ENCODE data around the gene KMT5C. TPM values are rescaled to one million over a fixed set of nuclear protein-coding genes. Genes with fewer than 3 reads are reported as not detected.

Gene KMT5C
- total RNA-seq, 2 donors from 2014 or later, result 73.1 to 80.6 TPM

DNA sequence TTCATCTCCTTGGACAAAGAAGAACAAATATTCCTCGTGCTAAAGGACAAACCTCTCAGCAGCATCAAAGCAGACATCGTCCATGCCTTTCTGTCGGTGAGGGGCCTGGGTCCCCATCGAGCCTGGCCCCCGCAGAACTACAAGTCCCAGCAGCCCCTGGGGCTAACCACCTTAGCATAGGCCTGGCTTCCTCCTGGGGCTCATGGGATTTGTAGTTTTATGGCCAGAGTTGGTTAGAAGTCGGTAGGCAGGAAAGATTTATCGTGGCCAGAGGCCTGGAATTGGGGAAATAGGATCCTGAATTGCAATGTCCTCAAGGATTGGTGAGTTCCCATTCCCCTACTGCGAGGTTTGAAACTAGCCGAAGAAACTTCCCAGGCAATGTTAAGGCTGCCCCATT is 34.2 kb upstream of the KMT5C start:
- Histone ChIP-seq H3K27ac (ENCODE audit: low read depth, low read length) (no peak overlapping the region), H3K4me3 (ENCODE audit: low read length) (no peak overlapping the region), H3K36me3 (ENCODE audit: control insufficient read depth, insufficient read depth, low read length) (peaks cover 84% of the 10 kb centered on the region), H3K4me1 (ENCODE audit: control insufficient read depth, insufficient read depth, low read length) (no peaks in the 10 kb centered on the region), H3K27me3 (ENCODE audit: control insufficient read depth, insufficient read depth, low read length, poor library complexity, severe bottlenecking) (no peaks in the 10 kb centered on the region), H3K9ac (ENCODE audit: extremely low read depth, low read length, poor library complexity, severe bottlenecking) (no peak overlapping the region), H3K9me3 (ENCODE audit: control insufficient read depth, low read length) (no peaks in the 10 kb centered on the region)
- peaks cover 67% of the 10 kb centered on the region for H3K36me3 Mint-ChIP-seq (ENCODE audit: low read depth)
- H3K9me3 Mint-ChIP-seq, result no peaks in the 10 kb centered on the region
- DNase-seq, result peak; percentile 79
- no peak overlapping the region for H3K27ac Mint-ChIP-seq
- H3K4me3 Mint-ChIP-seq, result no peak overlapping the region
- no peaks in the 10 kb centered on the region for H3K27me3 Mint-ChIP-seq (ENCODE audit: insufficient read depth)
- peaks cover 9% of the 10 kb centered on the region for H3K4me1 Mint-ChIP-seq
- 89 to 94% methylated on average over 3 to 9 of the region's 9 CpGs for WGBS, 2 experiments (ENCODE audit: insufficient coverage in 1 of 2, insufficient read length in 1 of 2)
- TF ChIP-seq, protein P1, sequence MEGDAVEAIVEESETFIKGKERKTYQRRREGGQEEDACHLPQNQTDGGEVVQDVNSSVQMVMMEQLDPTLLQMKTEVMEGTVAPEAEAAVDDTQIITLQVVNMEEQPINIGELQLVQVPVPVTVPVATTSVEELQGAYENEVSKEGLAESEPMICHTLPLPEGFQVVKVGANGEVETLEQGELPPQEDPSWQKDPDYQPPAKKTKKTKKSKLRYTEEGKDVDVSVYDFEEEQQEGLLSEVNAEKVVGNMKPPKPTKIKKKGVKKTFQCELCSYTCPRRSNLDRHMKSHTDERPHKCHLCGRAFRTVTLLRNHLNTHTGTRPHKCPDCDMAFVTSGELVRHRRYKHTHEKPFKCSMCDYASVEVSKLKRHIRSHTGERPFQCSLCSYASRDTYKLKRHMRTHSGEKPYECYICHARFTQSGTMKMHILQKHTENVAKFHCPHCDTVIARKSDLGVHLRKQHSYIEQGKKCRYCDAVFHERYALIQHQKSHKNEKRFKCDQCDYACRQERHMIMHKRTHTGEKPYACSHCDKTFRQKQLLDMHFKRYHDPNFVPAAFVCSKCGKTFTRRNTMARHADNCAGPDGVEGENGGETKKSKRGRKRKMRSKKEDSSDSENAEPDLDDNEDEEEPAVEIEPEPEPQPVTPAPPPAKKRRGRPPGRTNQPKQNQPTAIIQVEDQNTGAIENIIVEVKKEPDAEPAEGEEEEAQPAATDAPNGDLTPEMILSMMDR (conservative IDR thresholded peaks at IDR 0.05), result no peak

DNA sequence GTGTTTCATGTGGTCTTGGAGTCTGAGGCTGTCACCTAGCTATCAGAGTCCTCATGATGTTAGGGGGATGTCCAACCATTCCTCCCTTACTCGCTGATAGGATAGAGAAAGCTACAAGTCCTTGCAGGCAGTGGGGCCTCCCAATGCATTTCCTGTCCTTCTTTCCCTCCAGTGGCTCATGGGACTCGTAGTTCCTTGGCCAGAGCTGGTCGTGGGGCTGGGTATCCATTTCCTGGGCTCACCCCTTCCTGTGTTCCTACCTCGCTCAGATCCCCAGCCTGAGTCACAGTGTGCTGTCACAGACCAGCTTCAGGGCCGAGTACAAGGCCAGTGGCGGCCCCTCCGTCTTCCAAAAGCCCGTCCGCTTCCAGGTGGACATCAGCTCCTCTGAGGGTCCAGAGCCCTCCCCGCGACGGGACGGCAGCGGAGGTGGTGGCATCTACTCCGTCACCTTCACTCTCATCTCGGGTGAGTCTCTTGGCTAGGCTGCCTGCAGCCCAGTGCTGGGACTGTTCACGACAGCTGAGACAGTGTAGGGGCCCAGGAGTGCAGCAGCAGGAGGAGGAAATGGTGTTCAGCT is 33.6 kb upstream of the KMT5C start:
- Histone ChIP-seq H3K4me1 (ENCODE audit: control insufficient read depth, insufficient read depth, low read length) (no peaks in the 10 kb centered on the region), H3K27me3 (ENCODE audit: control insufficient read depth, insufficient read depth, low read length, poor library complexity, severe bottlenecking) (no peaks in the 10 kb centered on the region), H3K9me3 (ENCODE audit: control insufficient read depth, low read length) (no peaks in the 10 kb centered on the region), H3K36me3 (ENCODE audit: control insufficient read depth, insufficient read depth, low read length) (peaks cover 82% of the 10 kb centered on the region), H3K27ac (ENCODE audit: low read depth, low read length) (no peak overlapping the region), H3K9ac (ENCODE audit: extremely low read depth, low read length, poor library complexity, severe bottlenecking) (no peak overlapping the region), H3K4me3 (ENCODE audit: low read length) (no peak overlapping the region)
- Mint-ChIP-seq H3K36me3 (ENCODE audit: low read depth) (peaks cover 67% of the 10 kb centered on the region), H3K27me3 (ENCODE audit: insufficient read depth) (no peaks in the 10 kb centered on the region), H3K4me3 (no peak overlapping the region), H3K27ac (no peak overlapping the region), H3K9me3 (no peaks in the 10 kb centered on the region), H3K4me1 (peaks cover 9% of the 10 kb centered on the region)
- TF ChIP-seq, protein P1 (conservative IDR thresholded peaks at IDR 0.05), result no peak
- peak; percentile 54 for DNase-seq
- WGBS, 2 experiments (ENCODE audit: insufficient coverage in 1 of 2, insufficient read length in 1 of 2), result 96 to 99% methylated on average over 8 to 17 of the region's 17 CpGs

DNA sequence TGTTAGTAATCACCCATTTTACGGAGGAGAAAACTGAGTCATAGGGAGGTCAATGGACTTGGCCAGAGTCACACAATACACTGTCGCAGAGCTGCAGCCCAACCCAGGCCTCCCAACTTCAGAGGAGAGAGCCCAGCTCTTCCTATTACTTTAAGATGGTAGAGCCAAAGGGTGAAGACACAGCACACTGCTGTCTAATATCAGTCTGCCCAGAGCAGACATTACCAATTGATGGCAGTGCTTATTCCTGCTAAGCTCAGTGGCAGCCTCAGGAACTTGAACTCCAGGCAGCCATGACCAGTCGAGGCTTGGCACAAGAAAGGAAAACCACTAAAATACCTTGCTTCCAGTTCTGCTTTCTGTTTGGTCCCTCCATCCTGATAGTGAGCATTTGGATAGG is 33.0 kb upstream of the KMT5C start:
- Mint-ChIP-seq H3K4me1 (peaks cover 5% of the 10 kb centered on the region), H3K9me3 (no peaks in the 10 kb centered on the region), H3K27ac (peak overlapping the region; percentile 48), H3K27me3 (ENCODE audit: insufficient read depth) (no peaks in the 10 kb centered on the region), H3K4me3 (no peak overlapping the region), H3K36me3 (ENCODE audit: low read depth) (peaks cover 67% of the 10 kb centered on the region)
- no peaks in the 10 kb centered on the region for H3K27me3 ChIP-seq (ENCODE audit: control insufficient read depth, insufficient read depth, low read length, poor library complexity, severe bottlenecking)
- H3K4me3 ChIP-seq (ENCODE audit: low read length), result no peak overlapping the region
- no peaks in the 10 kb centered on the region for H3K4me1 ChIP-seq (ENCODE audit: control insufficient read depth, insufficient read depth, low read length)
- no peak overlapping the region for H3K9ac ChIP-seq (ENCODE audit: extremely low read depth, low read length, poor library complexity, severe bottlenecking)
- H3K27ac ChIP-seq (ENCODE audit: low read depth, low read length), result no peak overlapping the region
- no peak for DNase-seq
- H3K9me3 ChIP-seq (ENCODE audit: control insufficient read depth, low read length), result no peaks in the 10 kb centered on the region
- WGBS, 2 experiments (ENCODE audit: insufficient coverage in 1 of 2, insufficient read length in 1 of 2), result 90 to 92% methylated on average over 3 of the region's 3 CpGs
- TF ChIP-seq, protein P1 (conservative IDR thresholded peaks at IDR 0.05), result no peak
- peaks cover 81% of the 10 kb centered on the region for H3K36me3 ChIP-seq (ENCODE audit: control insufficient read depth, insufficient read depth, low read length)

Measured in endodermal cell (in vitro differentiated cells).